ENCODE results near the gene SMTN.

The SMTN gene

GRCh38 chr22:31118046-31118820 lies 37.1 kb downstream of the SMTN start:
- FAIRE-seq (no peak), DNase-seq (ENCODE audit: insufficient read length) (no peak)
- TF ChIP-seq TAF1 (IDR thresholded peaks at IDR 0.05; ENCODE audit: borderline replicate concordance, low read depth, low read length) (no peak), POLR2A (IDR thresholded peaks at IDR 0.05; ENCODE audit: low read depth, low read length) (no peak), POLR2AphosphoS5 (IDR thresholded peaks at IDR 0.05; ENCODE audit: low read depth, low read length) (no peak)

- DNase-seq (ENCODE audit: insufficient read length) (no peak), FAIRE-seq (no peak)
- TF ChIP-seq TAF1 (IDR thresholded peaks at IDR 0.05; ENCODE audit: borderline replicate concordance, low read depth, low read length) (no peak), POLR2A (IDR thresholded peaks at IDR 0.05; ENCODE audit: low read depth, low read length) (no peak), POLR2AphosphoS5 (IDR thresholded peaks at IDR 0.05; ENCODE audit: low read depth, low read length) (no peak)
Measured at GRCh38 chr22:31119026-31119717, 38.1 kb downstream of the SMTN start.

- TF ChIP-seq TAF1 (IDR thresholded peaks at IDR 0.05; ENCODE audit: borderline replicate concordance, low read depth, low read length) (no peak), POLR2AphosphoS5 (IDR thresholded peaks at IDR 0.05; ENCODE audit: low read depth, low read length) (no peak), POLR2A (IDR thresholded peaks at IDR 0.05; ENCODE audit: low read depth, low read length) (no peak)
- no peak for DNase-seq (ENCODE audit: insufficient read length)
- FAIRE-seq, result no peak
Measured at GRCh38 chr22:31120230-31120629, 39.1 kb downstream of the SMTN start.

- DNase-seq (ENCODE audit: insufficient read length), result no peak
- TF ChIP-seq POLR2A (IDR thresholded peaks at IDR 0.05; ENCODE audit: low read depth, low read length) (no peak), POLR2AphosphoS5 (IDR thresholded peaks at IDR 0.05; ENCODE audit: low read depth, low read length) (no peak), TAF1 (IDR thresholded peaks at IDR 0.05; ENCODE audit: borderline replicate concordance, low read depth, low read length) (no peak)
- FAIRE-seq, result no peak
Measured at GRCh38 chr22:31120642-31121041, 39.5 kb downstream of the SMTN start.

- DNase-seq (ENCODE audit: insufficient read length), result no peak
- no peak for FAIRE-seq
- no peak for TF ChIP-seq POLR2A (IDR thresholded peaks at IDR 0.05; ENCODE audit: low read depth, low read length)
- TF ChIP-seq TAF1 (IDR thresholded peaks at IDR 0.05; ENCODE audit: borderline replicate concordance, low read depth, low read length), result no peak
- TF ChIP-seq POLR2AphosphoS5 (IDR thresholded peaks at IDR 0.05; ENCODE audit: low read depth, low read length), result no peak
Measured at GRCh38 chr22:31121403-31121802, 40.3 kb downstream of the SMTN start.

- no peak for FAIRE-seq
- DNase-seq (ENCODE audit: insufficient read length), result no peak
- TF ChIP-seq POLR2A (IDR thresholded peaks at IDR 0.05; ENCODE audit: low read depth, low read length), result no peak
- TF ChIP-seq POLR2AphosphoS5 (IDR thresholded peaks at IDR 0.05; ENCODE audit: low read depth, low read length), result no peak
- no peak for TF ChIP-seq TAF1 (IDR thresholded peaks at IDR 0.05; ENCODE audit: borderline replicate concordance, low read depth, low read length)
Measured at GRCh38 chr22:31122196-31122531, 41.0 kb downstream of the SMTN start.

- DNase-seq (ENCODE audit: insufficient read length) (no peak), FAIRE-seq (no peak)
Measured at GRCh38 chr22:31122532-31123291, 41.6 kb downstream of the SMTN start, which contains the start of gene INPP5J. INPP5J (plus strand) TSS chr22:31122966; CDS start chr22:31123015, 49 bp downstream.

GRCh38 chr22:31123292-31123602 lies 42.1 kb downstream of the SMTN start:
- no peak for DNase-seq (ENCODE audit: insufficient read length)
- TF ChIP-seq POLR2AphosphoS5 (IDR thresholded peaks at IDR 0.05; ENCODE audit: low read depth, low read length) (no peak), POLR2A (IDR thresholded peaks at IDR 0.05; ENCODE audit: low read depth, low read length) (no peak), TAF1 (IDR thresholded peaks at IDR 0.05; ENCODE audit: borderline replicate concordance, low read depth, low read length) (no peak)
- FAIRE-seq, result no peak

More at GRCh38 chr22:31122532-31123291, 41.6 kb downstream of the SMTN start, which contains the start of gene INPP5J:
- TF ChIP-seq POLR2AphosphoS5 (IDR thresholded peaks at IDR 0.05; ENCODE audit: low read depth, low read length) (no peak), TAF1 (IDR thresholded peaks at IDR 0.05; ENCODE audit: borderline replicate concordance, low read depth, low read length) (no peak), POLR2A (IDR thresholded peaks at IDR 0.05; ENCODE audit: low read depth, low read length) (no peak)

GRCh38 chr22:31124290-31124689 lies 43.2 kb downstream of the SMTN start:
- FAIRE-seq (no peak), DNase-seq (ENCODE audit: insufficient read length) (no peak)
- no peak for TF ChIP-seq POLR2AphosphoS5 (IDR thresholded peaks at IDR 0.05; ENCODE audit: low read depth, low read length)
- TF ChIP-seq POLR2A (IDR thresholded peaks at IDR 0.05; ENCODE audit: low read depth, low read length), result no peak
- no peak for TF ChIP-seq TAF1 (IDR thresholded peaks at IDR 0.05; ENCODE audit: borderline replicate concordance, low read depth, low read length)

- no peak for DNase-seq (ENCODE audit: insufficient read length)
- TF ChIP-seq POLR2AphosphoS5 (IDR thresholded peaks at IDR 0.05; ENCODE audit: low read depth, low read length), result no peak
- TF ChIP-seq TAF1 (IDR thresholded peaks at IDR 0.05; ENCODE audit: borderline replicate concordance, low read depth, low read length), result no peak
- TF ChIP-seq POLR2A (IDR thresholded peaks at IDR 0.05; ENCODE audit: low read depth, low read length), result no peak
- no peak for FAIRE-seq
Measured at GRCh38 chr22:31124811-31125465, 43.8 kb downstream of the SMTN start.
